ENCODE measurements around the gene OR6K3.

The OR6K3 gene

GRCh38 chr1:158686111-158687009 lies 34.2 kb downstream of the OR6K3 start, which contains the start of gene SPTA1:
Gene SPTA1, minus strand, starts transcription at chr1:158686715. Its CDS starts 198 bp downstream, at chr1:158686517.
- DNase-seq, result no peak

- no peak for DNase-seq
These were observed 35.4 kb downstream of the OR6K3 start for GRCh38 chr1:158685085-158685484.

GRCh38 chr1:158681606-158682005 lies 38.9 kb downstream of the OR6K3 start:
- DNase-seq, result no peak

GRCh38 chr1:158679289-158679688 lies 41.2 kb downstream of the OR6K3 start:
- no peak for DNase-seq

GRCh38 chr1:158675563-158676323 lies 44.8 kb downstream of the OR6K3 start:
- DNase-seq, result no peak

- DNase-seq, result no peak
These were observed 46.2 kb downstream of the OR6K3 start for GRCh38 chr1:158674302-158674701.
